MG63 (cell line): ENCODE data around the gene LGALS16. TPM values are rescaled to one million over a fixed set of nuclear protein-coding genes. Genes with fewer than 3 reads are reported as not detected.

Experiments used
- DNase-seq: peaks from one replicate; pipeline ENCODE4 v3.0.0-alpha.2; 2020
- H3K27me3 ChIP-seq: fragments of 250-450 bp; sonication (Bioruptor Pico); 2 replicates; pipeline ENCODE4 v1.5.1; 2020; ENCODE audit warnings: mild to moderate bottlenecking, moderate library complexity
- H3K36me3 ChIP-seq: fragments of 250-450 bp; sonication (Bioruptor Pico); 2 replicates; pipeline ENCODE4 v1.5.1; 2020; ENCODE audit warnings: mild to moderate bottlenecking, moderate library complexity
- H3K4me3 ChIP-seq: fragments of 250-450 bp; sonication (Bioruptor Pico); 2 replicates; pipeline ENCODE4 v1.5.1; 2020; ENCODE audit warnings: mild to moderate bottlenecking, moderate library complexity
- H3K9me3 ChIP-seq: fragments of 250-450 bp; sonication (Bioruptor Pico); 2 replicates; pipeline ENCODE4 v1.5.1; 2020; ENCODE audit warnings: mild to moderate bottlenecking, moderate library complexity
- total RNA-seq: library from RNA; depleted of rRNA; stranded (reverse); fragments of >200 nt; shearing (Covaris generic); gene quantifications from 2 replicates; pipeline ENCODE4 v1.2.3, GENCODE V29; 2014; ENCODE audit warnings: low replicate concordance; rRNA removed

LGALS16 gene
- total RNA-seq, 1 experiment from 2014 or later, result not detected

DNA sequence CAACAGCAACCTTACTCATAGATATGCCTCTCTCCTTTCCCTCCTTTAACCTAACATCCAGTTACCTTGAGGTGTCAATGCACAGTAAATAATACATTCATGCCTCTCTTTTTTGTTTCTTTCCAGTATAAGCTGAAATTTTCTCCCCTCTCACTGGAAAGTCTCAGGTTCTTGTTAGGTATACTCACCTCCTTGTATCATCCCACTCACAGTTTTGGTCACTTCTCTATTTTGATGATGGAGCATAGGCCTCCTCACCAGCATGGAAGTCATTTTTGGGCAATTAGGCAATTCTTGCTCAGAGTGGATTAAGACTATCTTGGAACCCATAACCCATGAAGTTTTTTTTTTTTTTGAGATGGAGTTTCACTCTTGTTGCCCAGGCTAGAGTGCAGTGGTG is 42.8 kb downstream of the LGALS16 start:
- H3K27me3 ChIP-seq, result peaks cover 29% of the 10 kb centered on the region
- no peak overlapping the region for H3K4me3 ChIP-seq
- no peaks in the 10 kb centered on the region for H3K36me3 ChIP-seq
- H3K9me3 ChIP-seq, result no peaks in the 10 kb centered on the region
- DNase-seq, result no peak

DNA sequence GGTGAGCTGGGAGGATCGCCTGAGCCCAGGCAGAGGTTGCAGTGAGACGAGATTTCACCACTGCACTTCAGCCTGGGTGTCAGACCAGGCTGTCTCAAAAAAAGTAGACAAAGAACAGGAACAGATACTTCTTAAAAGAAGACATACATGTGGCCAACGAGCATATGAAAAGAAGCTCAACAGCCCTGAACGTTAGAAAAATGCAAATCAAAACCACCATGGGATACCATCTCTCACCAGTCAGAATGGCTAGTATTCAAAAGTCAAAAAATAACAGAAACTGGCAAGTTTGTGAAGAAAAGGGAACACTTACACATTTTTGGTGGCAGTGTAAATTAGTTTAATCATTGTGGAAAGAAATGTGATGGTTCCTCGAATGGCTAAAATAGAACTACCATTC is 45.6 kb downstream of the LGALS16 start:
- H3K36me3 ChIP-seq, result no peaks in the 10 kb centered on the region
- H3K4me3 ChIP-seq, result no peak overlapping the region

DNA sequence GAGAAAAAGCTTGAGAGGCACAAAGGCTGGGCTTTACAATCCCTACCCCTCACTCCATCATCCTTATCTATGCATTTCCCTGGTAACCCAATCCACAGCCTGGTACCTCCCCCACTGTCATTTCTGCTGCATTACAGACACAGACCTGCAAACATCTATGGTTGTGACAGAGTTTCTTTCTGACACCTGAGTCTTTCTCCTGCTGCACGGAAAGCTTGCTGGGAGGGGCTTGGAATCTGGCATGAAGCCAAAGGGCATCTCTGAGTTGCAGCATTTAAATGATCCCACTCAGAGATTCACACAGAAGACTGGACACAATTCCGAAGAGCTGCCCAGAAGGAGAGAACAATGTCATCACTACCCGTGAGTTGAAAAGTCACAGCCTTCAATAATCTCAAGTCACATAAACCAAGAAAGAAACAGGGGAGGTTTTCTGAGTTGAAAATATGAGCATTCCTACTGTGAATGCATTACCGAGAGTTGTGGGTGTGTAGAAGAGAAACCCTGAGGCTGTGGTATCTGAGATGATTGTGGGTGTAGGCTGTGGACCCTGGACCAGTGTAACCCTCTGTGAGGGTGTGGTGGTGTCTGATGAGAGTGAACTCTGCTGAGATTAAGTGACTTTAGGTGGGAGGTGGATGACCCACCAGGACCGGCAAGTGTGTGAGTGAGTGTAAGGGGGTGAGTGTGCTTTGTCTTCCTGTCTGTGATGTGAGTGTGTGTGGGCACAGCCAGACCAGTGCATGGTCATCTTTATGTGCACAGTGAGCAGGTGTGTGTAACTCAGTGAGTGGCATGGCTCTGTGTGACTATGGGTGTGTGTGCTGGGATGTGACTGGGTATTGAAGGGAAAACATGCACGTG is 48.7 kb downstream of the LGALS16 start, which contains the start of gene LGALS14:
Gene LGALS14, plus strand, starts transcription at position 301 of the 864 bp plus-strand sequence. Its CDS starts 48 bp downstream, at position 349.
- H3K9me3 ChIP-seq, result no peaks in the 10 kb centered on the region
- no peaks in the 10 kb centered on the region for H3K36me3 ChIP-seq
- H3K27me3 ChIP-seq, result peaks cover 23% of the 10 kb centered on the region
- H3K4me3 ChIP-seq, result no peak within 1 kb of the TSS
- no peak for DNase-seq

More for the DNA sequence above, 45.6 kb downstream of the LGALS16 start:
- Histone ChIP-seq H3K9me3 (no peaks in the 10 kb centered on the region), H3K27me3 (peaks cover 17% of the 10 kb centered on the region)
- DNase-seq, result no peak

DNA sequence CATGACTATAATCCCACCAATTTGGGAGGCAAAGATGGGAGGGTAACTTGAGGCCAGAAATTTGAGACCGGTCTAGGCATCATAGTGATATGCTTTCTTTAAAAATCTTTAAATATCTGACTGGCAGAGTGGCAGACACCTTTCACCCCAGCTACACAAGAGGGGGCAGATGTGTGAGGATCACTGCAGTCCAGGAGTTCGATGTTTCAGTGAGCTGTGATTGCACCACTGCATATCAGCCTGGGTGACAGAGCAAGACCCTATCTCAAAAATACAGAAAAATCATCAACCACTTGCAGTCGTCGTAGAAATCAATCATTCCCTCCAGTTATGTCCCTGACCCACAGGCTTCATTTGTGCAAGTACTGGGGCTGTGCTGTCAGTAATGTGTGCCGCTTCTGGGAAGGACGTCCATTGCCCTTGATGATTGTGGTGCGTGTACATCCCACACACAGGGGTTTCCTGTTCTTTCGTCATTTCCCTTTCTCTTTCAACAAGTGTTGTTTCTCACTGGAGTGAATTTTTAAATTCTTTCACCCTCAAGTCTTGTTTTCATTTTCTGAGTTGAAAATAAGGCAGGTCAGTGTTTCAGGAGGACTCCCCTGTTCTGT is 50.0 kb downstream of the LGALS16 start:
- no peak for DNase-seq

DNA sequence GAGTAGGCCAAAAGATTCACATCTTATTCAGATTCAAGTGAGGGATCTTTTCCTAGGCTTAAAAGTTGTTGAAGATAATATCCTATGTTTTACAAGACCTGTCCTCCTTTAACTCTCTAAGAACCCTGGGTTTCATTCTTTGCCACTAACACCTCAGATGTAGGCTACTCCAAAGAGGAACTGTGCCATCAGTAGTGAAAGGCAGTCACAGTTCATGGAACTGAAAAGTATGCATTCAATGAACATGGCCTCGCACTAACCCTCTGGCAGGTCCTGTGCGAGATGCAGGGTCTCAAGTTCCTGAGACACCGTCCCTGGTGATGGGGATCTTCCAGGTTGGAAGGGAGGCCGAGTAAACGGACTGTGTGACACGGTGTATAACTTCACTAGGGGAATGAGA is 52.9 kb downstream of the LGALS16 start:
- no peak overlapping the region for H3K4me3 ChIP-seq
- no peak for DNase-seq
- no peaks in the 10 kb centered on the region for H3K36me3 ChIP-seq
- peaks cover 20% of the 10 kb centered on the region for H3K27me3 ChIP-seq
- H3K9me3 ChIP-seq, result no peaks in the 10 kb centered on the region

More for the DNA sequence above, 50.0 kb downstream of the LGALS16 start:
- Histone ChIP-seq H3K9me3 (no peaks in the 10 kb centered on the region), H3K27me3 (peaks cover 23% of the 10 kb centered on the region), H3K4me3 (no peak overlapping the region), H3K36me3 (no peaks in the 10 kb centered on the region)

DNA sequence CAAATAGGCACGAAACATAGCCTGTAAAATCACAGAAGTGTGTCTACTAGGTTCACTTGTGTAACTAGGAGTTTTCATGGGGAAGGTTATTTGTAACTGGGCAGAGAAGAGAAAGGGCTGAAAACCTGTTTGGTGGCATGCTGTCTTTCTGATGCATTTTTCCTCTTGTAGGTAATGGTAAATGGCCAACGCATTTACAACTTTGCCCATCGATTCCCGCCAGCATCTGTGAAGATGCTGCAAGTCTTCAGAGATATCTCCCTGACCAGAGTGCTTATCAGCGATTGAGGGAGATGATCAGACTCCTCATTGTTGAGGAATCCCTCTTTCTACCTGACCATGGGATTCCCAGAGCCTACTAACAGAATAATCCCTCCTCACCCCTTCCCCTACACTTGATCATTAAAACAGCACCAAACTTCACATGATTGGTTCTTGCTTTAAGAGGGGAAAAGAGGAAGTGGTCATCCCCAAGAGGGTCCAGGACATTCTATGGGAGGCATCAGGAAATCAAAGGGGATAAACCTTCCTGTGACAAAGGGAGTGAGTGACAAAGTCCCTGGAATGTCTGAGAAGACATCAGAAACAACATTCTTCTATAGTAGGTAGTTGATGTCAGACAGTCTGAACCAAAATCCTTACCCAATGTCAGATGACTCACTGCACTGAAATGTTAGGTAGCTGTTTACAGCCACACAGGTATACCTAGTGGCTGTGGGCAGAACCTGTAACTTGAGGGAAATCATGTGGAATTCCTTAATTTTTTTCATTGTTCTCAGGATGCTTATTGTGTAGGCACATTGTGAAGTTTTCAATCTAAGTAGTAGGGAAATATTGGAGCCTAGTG is 53.5 kb downstream of the LGALS16 start:
- H3K9me3 ChIP-seq, result peaks cover 2% of the 10 kb centered on the region; the same call in 1 of the 2 replicates
- no peak overlapping the region for H3K4me3 ChIP-seq
- no peak for DNase-seq
- H3K36me3 ChIP-seq, result no peaks in the 10 kb centered on the region
- H3K27me3 ChIP-seq, result peaks cover 20% of the 10 kb centered on the region

Other genes starting within 250 kb of the LGALS16 start
- gene ZFP36, start 249.1 kb upstream of the LGALS16 start, total RNA-seq, result 0.66 and 1.4 TPM in 2 replicates
- 3.0 and 12.4 TPM in 2 replicates for gene PLEKHG2, start 243.2 kb upstream of the LGALS16 start, total RNA-seq
- 95.9 and 97.8 TPM in 2 replicates for gene RPS16, start 220.0 kb upstream of the LGALS16 start, total RNA-seq
- gene SUPT5H, start 210.3 kb upstream of the LGALS16 start, total RNA-seq, result 55.9 and 102 TPM in 2 replicates
- gene TIMM50, start 175.1 kb upstream of the LGALS16 start, total RNA-seq, result 166 and 218 TPM in 2 replicates
- 1.7 and 5.6 TPM in 2 replicates for gene DLL3, start 157.0 kb upstream of the LGALS16 start, total RNA-seq
- not detected in 2 replicates for gene SELENOV, start 140.8 kb upstream of the LGALS16 start, total RNA-seq
- gene EID2B, start 123.1 kb upstream of the LGALS16 start, total RNA-seq, result 4.0 and 5.5 TPM in 2 replicates
- 15.3 and 17.5 TPM in 2 replicates for gene EID2, start 115.8 kb upstream of the LGALS16 start, total RNA-seq
- not detected in 2 replicates for gene LGALS13, start 53.4 kb upstream of the LGALS16 start, total RNA-seq
- gene LGALS14, start 48.6 kb downstream of the LGALS16 start, total RNA-seq, result not detected in 2 replicates
- not detected in 2 replicates for gene CLC, start 82.1 kb downstream of the LGALS16 start, total RNA-seq
- not detected in 2 replicates for gene LEUTX, start 122.9 kb downstream of the LGALS16 start, total RNA-seq
- 0.30 and 0.81 TPM in 2 replicates for gene DYRK1B, start 178.2 kb downstream of the LGALS16 start, total RNA-seq
- 496 and 588 TPM in 2 replicates for gene FBL, start 190.5 kb downstream of the LGALS16 start, total RNA-seq